Mesendoderm (in vitro differentiated cells): ENCODE results near the gene OBSCN.

Experiments
- DNase-seq: peaks from one replicate; pipeline ENCODE4 v3.0.0; 2013
- H2AK5ac ChIP-seq: 2 replicates; pipeline ENCODE4 v1.6.1; 2013; ENCODE audit warnings: low read length, inconsistent platforms
- H2BK120ac ChIP-seq: 2 replicates; pipeline ENCODE4 v1.6.1; 2013; ENCODE audit warnings: low read depth, mild to moderate bottlenecking, low read length, moderate library complexity, mixed read lengths
- H2BK15ac ChIP-seq: replicated peaks from 2 replicates; pipeline ENCODE4 v1.6.1; 2013; ENCODE audit warnings: low read depth, mild to moderate bottlenecking, moderate library complexity
- H2BK5ac ChIP-seq: 2 replicates; pipeline ENCODE4 v1.6.1; 2013; ENCODE audit warnings: low read length, inconsistent platforms
- H3K18ac ChIP-seq: 2 replicates; pipeline ENCODE4 v1.6.1; 2013; ENCODE audit warnings: mild to moderate bottlenecking, low read length, mixed read lengths
- H3K23ac ChIP-seq: one replicate; pipeline ENCODE4 v1.6.1; 2013; ENCODE audit warnings: low read length
- H3K27ac ChIP-seq: 2 replicates; pipeline ENCODE4 v1.5.1; 2013; ENCODE audit warnings: low read depth, mild to moderate bottlenecking, inconsistent platforms, low read length, moderate library complexity
- H3K27me3 ChIP-seq: 2 replicates; pipeline ENCODE4 v1.6.1; 2013; ENCODE audit warnings: low read length, control low read depth, mild to moderate bottlenecking, inconsistent platforms; ENCODE audit not compliant: insufficient read depth, poor library complexity
- H3K36me3 ChIP-seq: 2 replicates; pipeline ENCODE4 v1.6.1; 2013; ENCODE audit warnings: low read length, inconsistent platforms; ENCODE audit not compliant: control insufficient read depth, insufficient read depth
- H3K4ac ChIP-seq: one replicate; pipeline ENCODE4 v1.6.1; 2013; ENCODE audit warnings: low read depth, mild to moderate bottlenecking, low read length, moderate library complexity
- H3K4me1 ChIP-seq: 2 replicates; pipeline ENCODE4 v1.6.1; 2013; ENCODE audit warnings: low read depth, low read length, inconsistent platforms; ENCODE audit not compliant: control insufficient read depth
- H3K4me2 ChIP-seq: 2 replicates; pipeline ENCODE4 v1.6.1; 2013; ENCODE audit warnings: low read length
- H3K4me3 ChIP-seq: 2 replicates; pipeline ENCODE4 v1.5.1; 2013; ENCODE audit warnings: mild to moderate bottlenecking, low read length
- H3K56ac ChIP-seq: one replicate; pipeline ENCODE4 v1.6.1; 2013; ENCODE audit warnings: low read length
- H3K79me1 ChIP-seq: 2 replicates; pipeline ENCODE4 v1.6.1; 2013; ENCODE audit warnings: low read length, inconsistent platforms
- H3K79me2 ChIP-seq: 2 replicates; pipeline ENCODE4 v1.6.1; 2013; ENCODE audit warnings: mild to moderate bottlenecking, low read length; ENCODE audit not compliant: control insufficient read depth, insufficient read depth
- H3K9ac ChIP-seq: 2 replicates; pipeline ENCODE4 v1.6.1; 2013; ENCODE audit warnings: low read length, inconsistent platforms
- H4K5ac ChIP-seq: one replicate; pipeline ENCODE4 v1.6.1; 2013; ENCODE audit warnings: low read length
- H4K8ac ChIP-seq: one replicate; pipeline ENCODE4 v1.6.1; 2013; ENCODE audit warnings: low read depth, mild to moderate bottlenecking, control low read depth, low read length, moderate library complexity
- WGBS: extraction: QIAGEN DNeasy Blood & Tissue Kit; methylation state at CpG from one replicate; pipeline ENCODE4 v1.1.7; 2013; ENCODE audit warnings: low lambda C conversion rate, missing lambda C conversion rate; ENCODE audit not compliant: insufficient coverage; ENCODE audit errors: extremely low coverage; 5-methylcytosine and 5-hydroxymethylcytosine counted together

Gene OBSCN

DNA sequence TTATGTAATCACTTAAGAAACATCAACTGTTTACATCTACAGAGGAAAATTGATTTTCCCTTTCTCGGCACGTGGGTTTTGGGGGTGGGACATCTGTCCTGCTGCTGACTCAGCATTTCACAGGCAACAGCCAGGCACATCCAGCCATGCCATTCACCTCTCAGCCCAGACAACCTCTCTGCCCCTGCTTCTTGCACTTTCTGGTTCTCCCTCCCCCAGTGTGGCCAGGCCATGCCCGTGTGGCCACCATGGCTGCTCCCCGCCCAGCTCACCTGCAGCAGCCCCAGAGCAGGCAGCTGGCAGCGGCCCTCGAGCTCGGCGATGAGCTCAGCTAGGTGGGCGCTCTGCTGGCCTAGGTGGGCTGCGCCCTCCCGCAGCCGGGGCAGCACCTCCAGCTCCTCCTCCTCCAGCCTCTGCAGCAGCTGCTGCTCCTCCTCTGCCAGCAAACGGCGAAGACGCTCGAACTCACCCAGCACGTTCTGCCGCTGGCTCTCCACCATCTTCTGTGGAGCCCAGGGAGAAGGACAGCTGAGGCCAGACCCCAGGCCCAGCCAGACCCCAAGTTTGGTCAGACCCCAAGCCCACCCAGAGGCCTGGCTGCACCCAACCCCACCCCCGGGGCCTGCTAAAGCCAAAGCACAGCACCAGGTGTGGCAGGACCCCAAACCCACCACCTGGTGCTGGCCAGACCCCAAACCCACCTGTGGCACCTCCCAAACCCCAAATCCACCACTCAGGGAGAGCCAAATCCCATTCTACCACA is 193.0 kb downstream of the OBSCN start:
- Histone ChIP-seq H3K4me3 (no peak overlapping the region), H2BK120ac (no peak overlapping the region), H3K4me2 (no peak overlapping the region), H3K36me3 (peaks cover 9% of the 10 kb centered on the region), H3K9ac (no peak overlapping the region), H4K8ac (no peak overlapping the region), H3K27me3 (no peaks in the 10 kb centered on the region), H3K4me1 (peaks cover 7% of the 10 kb centered on the region), H3K23ac (no peak overlapping the region), H3K4ac (no peak overlapping the region), H2AK5ac (no peak overlapping the region), H3K79me1 (peaks cover 35% of the 10 kb centered on the region), H2BK5ac (no peak overlapping the region), H4K5ac (no peak overlapping the region), H3K27ac (no peak overlapping the region), H3K79me2 (peaks cover 35% of the 10 kb centered on the region), H3K56ac (no peak overlapping the region), H2BK15ac (no peak overlapping the region), H3K18ac (no peak overlapping the region)
- DNase-seq: no peak
- WGBS: no CpG with 5 or more reads among the region's 19 CpGs

DNA sequence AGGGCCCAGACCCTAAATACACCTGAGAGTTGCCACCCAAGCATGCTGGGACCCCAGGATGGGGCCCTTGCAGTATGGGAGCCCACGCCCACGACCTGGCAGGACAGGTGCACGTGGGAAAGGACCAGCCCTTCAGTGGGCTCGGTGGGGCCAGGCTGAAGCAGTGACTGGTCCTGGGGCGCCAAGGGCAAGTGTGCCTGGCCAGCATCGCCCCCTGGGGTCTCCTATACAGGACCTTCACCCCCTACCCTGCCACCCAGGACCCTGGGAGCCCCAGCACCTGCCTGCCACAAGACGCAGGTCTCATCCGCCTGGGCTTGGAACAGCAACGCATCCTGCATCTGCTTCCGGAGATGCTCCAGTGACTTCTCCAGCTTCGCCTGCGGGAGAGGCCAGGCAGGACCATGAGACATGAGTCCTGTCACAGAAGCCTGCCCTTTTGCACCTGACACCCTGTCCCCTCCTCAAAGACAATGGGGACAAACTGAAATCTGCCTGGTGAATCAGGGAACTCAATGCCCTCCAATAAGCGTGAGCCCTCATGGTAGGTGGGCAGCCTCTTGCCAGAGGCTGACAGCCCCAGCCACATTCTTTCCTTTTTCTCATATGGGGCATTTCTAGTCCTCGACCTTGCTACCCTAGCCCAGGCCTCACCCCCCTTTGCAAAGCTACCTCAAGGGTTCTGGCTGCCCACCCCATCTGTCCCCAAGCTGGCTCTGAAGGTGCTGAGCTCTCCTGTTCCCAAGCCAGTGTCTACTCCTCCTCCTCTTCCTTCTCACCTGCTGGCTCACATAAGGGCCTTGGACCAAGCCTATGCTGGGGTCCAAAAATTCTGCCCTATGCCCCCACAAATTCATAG is 194.2 kb downstream of the OBSCN start:
- Histone ChIP-seq H4K8ac (no peak overlapping the region), H3K18ac (no peak overlapping the region), H3K9ac (no peak overlapping the region), H3K4ac (no peak overlapping the region), H2BK120ac (no peak overlapping the region), H3K56ac (no peak overlapping the region), H3K79me1 (peaks cover 35% of the 10 kb centered on the region), H2BK5ac (no peak overlapping the region), H4K5ac (no peak overlapping the region), H3K36me3 (peaks cover 8% of the 10 kb centered on the region), H3K4me2 (no peak overlapping the region), H2AK5ac (no peak overlapping the region), H3K27ac (no peak overlapping the region), H3K4me1 (peaks cover 7% of the 10 kb centered on the region), H3K4me3 (no peak overlapping the region), H3K23ac (no peak overlapping the region), H3K27me3 (no peaks in the 10 kb centered on the region), H3K79me2 (peaks cover 40% of the 10 kb centered on the region), H2BK15ac (no peak overlapping the region)
- no CpG with 5 or more reads among the region's 14 CpGs for WGBS
- DNase-seq: no peak

DNA sequence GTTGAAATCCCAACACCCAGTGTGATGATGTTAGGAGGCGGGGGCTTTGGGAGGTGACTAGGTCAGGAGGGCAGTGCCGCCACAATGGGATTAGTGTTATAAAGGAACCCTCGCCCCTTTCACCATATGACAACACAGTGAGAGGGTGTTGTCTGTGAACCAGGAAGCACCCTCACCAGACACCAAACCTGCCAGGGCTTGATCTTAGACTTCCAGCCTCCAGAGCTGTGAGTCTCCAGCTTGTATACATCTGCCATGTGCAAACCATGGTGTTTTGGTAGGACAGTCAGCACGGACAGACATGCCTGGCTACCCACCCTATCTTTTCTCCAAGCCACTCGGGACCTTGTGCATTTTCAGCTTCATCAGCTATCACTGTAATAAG is 194.8 kb downstream of the OBSCN start:
- Histone ChIP-seq H3K4me2 (no peak overlapping the region), H3K79me2 (peaks cover 40% of the 10 kb centered on the region), H2BK120ac (no peak overlapping the region), H3K18ac (no peak overlapping the region), H3K79me1 (peaks cover 35% of the 10 kb centered on the region), H3K36me3 (peaks cover 5% of the 10 kb centered on the region), H3K56ac (no peak overlapping the region), H2BK15ac (no peak overlapping the region), H3K27me3 (no peaks in the 10 kb centered on the region), H3K9ac (no peak overlapping the region), H3K27ac (no peak overlapping the region), H3K4me1 (peaks cover 7% of the 10 kb centered on the region), H2BK5ac (no peak overlapping the region), H2AK5ac (no peak overlapping the region), H4K8ac (no peak overlapping the region), H3K4me3 (no peak overlapping the region), H4K5ac (no peak overlapping the region), H3K4ac (no peak overlapping the region), H3K23ac (no peak overlapping the region)
- WGBS: no CpG with 5 or more reads among the region's 5 CpGs
- no peak for DNase-seq

DNA sequence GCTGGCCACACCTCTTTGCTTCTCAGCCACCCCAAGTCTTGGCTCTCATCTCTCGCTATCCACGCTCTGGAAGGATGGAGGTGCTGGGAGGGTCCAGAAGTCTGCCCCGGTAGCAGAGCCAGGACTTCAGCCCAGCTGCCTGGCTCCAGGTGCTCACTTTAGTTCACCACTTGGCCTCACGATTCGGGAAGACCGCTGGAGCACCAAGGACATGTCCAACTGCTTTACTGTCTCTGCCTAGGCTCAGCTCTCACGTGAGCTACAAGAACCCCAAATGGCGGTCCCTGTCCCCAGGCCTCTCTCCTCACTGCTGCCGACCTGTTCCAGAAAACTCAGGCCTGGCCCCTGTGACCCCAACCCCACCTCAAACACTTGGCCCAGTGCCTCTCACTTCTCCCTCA is 195.4 kb downstream of the OBSCN start:
- H3K79me1 ChIP-seq: peaks cover 35% of the 10 kb centered on the region
- no peak overlapping the region for H4K8ac ChIP-seq
- no peak overlapping the region for H2BK120ac ChIP-seq
- no peak overlapping the region for H3K56ac ChIP-seq
- H3K4me3 ChIP-seq: no peak overlapping the region
- H3K79me2 ChIP-seq: peaks cover 40% of the 10 kb centered on the region
- DNase-seq: no peak
- no peak overlapping the region for H3K4me2 ChIP-seq
- H3K27ac ChIP-seq: no peak overlapping the region
- H4K5ac ChIP-seq: no peak overlapping the region
- no peak overlapping the region for H3K23ac ChIP-seq
- no peak overlapping the region for H2AK5ac ChIP-seq
- no peaks in the 10 kb centered on the region for H3K27me3 ChIP-seq
- no CpG with 5 or more reads among the region's 9 CpGs for WGBS
- peaks cover 9% of the 10 kb centered on the region for H3K4me1 ChIP-seq
- H2BK15ac ChIP-seq: no peak overlapping the region
- H3K36me3 ChIP-seq: peaks cover 5% of the 10 kb centered on the region
- H3K9ac ChIP-seq: no peak overlapping the region
- H2BK5ac ChIP-seq: no peak overlapping the region
- H3K4ac ChIP-seq: no peak overlapping the region
- no peak overlapping the region for H3K18ac ChIP-seq

DNA sequence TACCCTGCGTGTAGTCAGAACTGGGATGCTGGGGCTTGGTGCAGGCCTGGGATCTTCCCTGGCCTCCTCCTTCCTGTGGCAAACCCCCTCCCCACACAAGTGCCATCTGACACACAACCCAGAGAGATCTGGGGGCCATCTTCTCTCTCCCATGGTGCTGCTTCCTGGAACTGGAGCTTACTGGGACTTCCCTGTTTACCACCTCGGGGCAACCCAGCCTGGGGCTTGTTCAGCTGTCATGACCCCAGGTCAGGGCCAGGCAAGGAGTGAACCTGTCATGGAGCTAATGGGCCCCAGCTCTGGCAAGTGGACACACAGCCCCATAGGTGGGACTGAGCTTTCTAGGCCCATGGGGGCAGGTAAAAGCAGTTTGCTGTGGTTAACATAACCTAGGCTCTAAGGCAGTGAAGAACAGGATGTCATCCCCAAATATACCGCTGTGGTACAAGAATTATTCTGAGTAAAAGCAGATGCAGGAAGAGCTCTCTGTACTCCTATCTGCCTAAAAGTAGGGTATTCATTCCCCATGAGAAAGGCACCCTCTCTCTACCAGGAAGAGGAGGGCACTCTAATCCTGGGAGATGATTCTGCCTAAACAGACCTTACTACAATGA is 196.4 kb downstream of the OBSCN start:
- no peak overlapping the region for H2BK15ac ChIP-seq
- peaks cover 9% of the 10 kb centered on the region for H3K4me1 ChIP-seq
- no peak overlapping the region for H3K4me3 ChIP-seq
- no peak overlapping the region for H3K56ac ChIP-seq
- H3K9ac ChIP-seq: peak overlapping the region; percentile 33
- H4K8ac ChIP-seq: no peak overlapping the region
- H3K23ac ChIP-seq: no peak overlapping the region
- peaks cover 33% of the 10 kb centered on the region for H3K79me1 ChIP-seq
- H3K36me3 ChIP-seq: peaks cover 5% of the 10 kb centered on the region
- no peaks in the 10 kb centered on the region for H3K27me3 ChIP-seq
- no peak overlapping the region for H3K4ac ChIP-seq
- H3K79me2 ChIP-seq: peaks cover 40% of the 10 kb centered on the region
- no peak overlapping the region for H4K5ac ChIP-seq
- no CpG with 5 or more reads among the region's 3 CpGs for WGBS
- H3K18ac ChIP-seq: no peak overlapping the region
- DNase-seq: no peak
- no peak overlapping the region for H2BK5ac ChIP-seq
- H2BK120ac ChIP-seq: no peak overlapping the region
- no peak overlapping the region for H2AK5ac ChIP-seq
- no peak overlapping the region for H3K4me2 ChIP-seq
- H3K27ac ChIP-seq: no peak overlapping the region
